ENCODE measurements around the gene LRRC45.
A peak's percentile ranks its signal among the peaks of the same experiment; 100 is the strongest.
"Not testable (repeated sequence)": the region's sequence is repeated elsewhere in the genome, so short reads cannot be mapped to it uniquely, and the experiment has no call there.

Gene LRRC45

DNA sequence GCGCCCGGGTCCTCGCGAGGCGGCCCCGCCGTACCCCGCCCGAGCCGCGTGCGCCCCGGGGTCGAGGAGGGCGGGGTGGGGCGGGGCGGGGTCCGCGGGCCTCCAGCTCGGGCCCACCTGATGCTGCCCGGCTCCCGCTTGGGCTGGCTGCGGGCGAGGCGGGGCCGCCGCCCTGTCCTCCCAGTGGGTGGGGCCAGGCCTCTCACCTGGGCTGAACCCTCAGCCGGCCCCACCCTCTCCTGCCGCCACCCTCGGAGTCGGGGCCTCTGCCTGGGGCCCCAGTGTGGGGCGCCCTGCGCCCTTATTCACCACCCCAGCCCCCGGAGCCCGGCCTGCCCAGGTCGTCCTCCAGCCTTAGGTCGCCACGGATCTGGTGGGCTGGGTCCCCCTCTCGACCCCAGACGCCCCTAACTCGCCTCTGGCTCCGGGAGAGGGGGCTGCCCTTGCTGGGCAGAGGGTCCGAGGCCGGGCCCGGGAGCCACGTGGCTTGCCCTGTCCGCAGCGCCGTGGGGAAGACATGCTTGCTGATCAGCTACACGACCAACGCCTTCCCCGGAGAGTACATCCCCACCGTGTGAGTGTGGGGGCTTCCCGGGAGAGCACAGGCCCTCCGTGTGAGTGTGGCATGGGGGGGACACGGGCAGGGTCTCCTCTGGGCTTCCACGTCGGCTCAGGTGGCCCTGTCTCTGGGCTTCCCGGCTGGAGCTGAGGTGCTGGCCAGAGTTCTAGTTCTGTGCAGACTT, 9.0 kb downstream of the LRRC45 start:
- DNase-seq = no peak

GRCh38 chr17:82033359-82034085, 10.4 kb downstream of the LRRC45 start:
- DNase-seq = no peak

DNA sequence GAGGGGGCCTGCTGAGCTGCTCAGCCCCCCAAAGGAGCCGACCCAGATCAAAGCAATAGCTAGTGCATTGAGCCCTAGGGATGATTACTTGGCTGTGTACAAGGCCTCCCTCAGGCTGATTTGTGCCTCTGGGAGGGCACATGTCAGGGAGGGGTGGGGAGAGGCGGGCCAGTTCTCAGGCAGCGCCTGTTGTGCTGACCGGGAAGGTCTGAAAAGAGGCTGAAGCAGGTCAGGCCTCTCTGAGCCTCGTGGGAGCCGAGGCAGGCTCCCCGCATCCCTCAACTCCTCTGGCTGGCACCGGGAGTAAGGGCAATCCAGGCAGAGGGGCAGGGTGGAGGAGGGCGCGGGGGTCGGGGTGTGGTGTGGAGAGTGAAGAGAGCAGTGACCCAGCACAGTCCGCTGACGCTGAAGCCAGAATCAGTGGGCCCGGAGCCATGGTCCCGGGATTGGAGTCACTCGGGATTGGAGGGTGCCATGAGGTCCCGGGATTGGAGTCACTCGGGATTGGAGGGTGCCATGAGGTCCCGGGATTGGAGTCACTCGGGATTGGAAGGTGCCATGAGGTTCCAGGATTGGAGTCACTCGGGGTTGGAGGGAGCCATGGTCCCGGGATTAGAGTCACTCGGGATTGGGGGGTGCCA, 11.4 kb downstream of the LRRC45 start:
- DNase-seq = no peak

DNA sequence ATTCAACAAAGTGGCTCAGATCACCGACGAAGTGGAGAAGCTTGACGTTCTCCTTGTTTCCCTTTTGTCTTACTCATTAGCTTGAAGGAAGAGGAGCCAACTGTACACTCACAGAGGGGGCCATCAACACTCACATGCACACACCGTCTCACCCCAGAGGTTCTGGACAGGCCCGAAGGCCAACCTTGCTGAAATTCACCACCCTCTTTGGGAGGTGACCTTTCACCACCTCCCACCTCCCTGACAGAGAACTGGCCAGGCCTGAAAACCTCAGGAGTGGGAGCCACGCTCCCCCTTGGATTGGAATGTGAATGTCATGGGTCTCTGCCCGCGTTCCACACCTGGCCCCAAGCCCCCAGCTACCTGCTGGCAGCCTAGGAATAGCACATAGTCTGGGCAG, 12.4 kb downstream of the LRRC45 start:
- DNase-seq = no peak

DNA sequence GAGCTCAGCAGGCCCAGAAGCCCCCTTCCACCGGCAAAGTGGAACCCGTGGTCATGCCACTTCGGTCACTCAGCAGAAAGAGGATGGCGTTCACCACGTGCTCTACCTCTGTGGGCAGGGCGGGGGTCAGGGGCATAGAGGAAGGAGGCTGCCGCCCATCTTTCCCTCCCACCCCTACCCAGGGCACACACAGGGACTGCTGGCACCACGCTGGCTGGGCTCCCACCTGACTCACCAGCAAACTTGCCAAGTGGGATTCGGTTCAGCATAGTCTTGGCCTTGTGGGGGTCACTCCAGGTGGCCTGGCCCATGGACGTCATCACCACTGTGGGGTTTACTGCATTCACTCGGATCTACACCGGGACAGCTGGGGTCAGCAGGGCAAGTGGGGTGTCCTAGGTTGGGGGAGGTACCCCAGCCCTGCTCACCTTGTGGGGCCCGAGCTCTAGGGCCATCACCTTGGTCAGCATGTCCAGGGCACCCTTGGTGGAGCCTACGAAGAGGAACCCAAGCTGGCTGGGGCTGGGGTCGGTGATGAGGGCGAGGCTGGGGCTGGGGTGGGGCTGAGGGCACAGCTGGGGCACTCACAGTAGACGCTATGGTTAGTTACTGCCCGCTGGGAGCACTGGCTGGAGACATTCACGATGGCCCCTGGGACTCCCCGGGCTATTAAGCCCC, 13.0 kb downstream of the LRRC45 start:
- DNase-seq = no peak

DNA sequence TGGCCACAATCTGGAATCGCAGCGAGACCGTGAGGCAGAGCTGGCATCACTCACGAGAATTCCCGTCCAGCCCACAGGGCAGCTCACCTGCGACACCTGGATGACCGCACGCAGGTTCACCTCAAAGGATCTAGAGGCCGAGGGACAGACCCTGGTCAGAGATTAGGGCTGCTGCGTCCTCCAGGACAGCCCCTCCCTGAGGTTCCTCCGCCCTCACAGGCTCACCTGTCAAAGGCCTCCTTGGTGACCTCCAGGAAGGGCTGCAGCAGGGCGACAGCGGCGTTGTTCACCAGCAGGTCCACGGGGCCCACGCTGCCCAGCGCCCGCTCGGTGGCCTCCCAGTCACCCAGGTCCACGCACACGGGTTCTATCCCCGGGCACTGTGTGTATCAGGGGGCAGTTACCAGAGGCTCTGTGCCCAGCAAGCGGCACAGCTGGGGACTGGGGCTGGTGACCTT, 13.6 kb downstream of the LRRC45 start:
- no peak for DNase-seq

DNA sequence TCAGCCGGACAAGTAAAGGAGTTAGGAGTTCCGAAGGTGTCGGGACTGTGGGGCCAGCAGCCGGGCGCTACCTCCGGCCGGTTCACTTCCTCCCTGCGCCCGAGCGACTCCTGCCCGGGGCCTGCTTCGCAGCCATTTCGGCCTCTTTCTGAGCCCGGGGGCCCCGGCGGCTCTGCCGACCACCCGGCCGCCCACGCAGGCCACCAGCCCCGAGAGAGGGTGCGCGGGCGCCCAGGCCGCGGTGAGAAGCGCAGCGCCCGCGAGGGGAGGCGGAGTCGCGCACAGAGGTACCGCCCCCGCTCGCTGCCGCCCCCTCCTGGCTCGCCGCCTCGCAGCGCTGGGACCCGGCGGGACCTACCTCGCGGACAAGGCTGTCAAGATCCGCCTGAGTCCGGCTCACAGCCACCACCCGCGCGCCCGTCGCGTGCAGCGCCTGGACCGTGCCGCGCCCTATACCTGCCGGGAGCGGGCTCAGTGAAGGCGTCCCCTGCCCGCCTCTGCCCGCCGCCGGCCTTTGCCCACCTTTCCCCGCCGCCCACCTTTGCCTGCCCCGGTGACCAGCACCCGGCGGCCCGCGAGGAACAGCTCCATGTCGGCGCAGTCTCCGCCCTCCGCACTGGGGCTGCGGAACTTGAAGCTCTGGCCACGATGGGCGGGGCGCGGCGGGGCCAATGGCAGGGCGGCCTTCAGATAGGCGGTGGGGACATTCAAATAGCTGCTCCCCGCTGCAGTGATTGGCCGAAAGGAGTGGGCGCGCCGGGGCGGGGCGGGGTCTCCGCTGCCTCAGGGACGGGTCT, 14.2 kb downstream of the LRRC45 start, which contains the start of gene DCXR:
Gene DCXR (minus strand): TSS at position 606 of the 797 bp plus-strand sequence. CDS start 15 bp downstream, at position 591.
- peak; percentile 63 to 99 (median 93) for DNase-seq

GRCh38 chr17:82037889-82038195, 14.7 kb downstream of the LRRC45 start:
- DNase-seq = no peak

DNA sequence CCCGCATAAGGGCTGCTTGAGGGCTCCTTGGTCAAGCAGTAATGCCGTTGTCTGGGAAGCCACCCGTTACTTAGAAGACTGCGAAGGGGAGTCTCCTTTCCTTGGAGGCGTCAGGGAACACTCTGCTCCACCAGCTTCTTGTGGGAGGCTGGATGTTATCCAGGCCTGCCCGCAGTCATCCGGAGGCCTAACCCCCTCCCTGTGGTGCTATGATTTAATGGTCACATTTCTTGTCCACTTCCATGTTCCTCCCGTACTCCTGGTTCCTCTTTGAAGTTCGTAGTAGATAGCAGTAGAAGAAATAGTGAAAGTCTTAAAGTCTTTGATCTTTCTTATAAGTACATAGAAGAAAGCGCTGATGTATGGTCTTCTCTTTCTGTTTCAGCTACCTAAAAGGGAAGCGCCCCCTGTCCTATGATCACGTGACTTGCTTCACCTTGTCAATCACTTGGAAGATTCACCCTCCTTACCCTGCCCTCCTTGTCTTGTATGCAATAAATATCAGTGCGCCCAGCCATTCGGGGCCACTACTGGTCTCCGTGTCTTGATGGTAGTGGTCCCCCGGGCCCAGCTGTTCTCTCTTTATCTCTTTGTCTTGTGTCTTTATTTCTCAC, 15.8 kb downstream of the LRRC45 start:
- not testable (repeated sequence) for DNase-seq

DNA sequence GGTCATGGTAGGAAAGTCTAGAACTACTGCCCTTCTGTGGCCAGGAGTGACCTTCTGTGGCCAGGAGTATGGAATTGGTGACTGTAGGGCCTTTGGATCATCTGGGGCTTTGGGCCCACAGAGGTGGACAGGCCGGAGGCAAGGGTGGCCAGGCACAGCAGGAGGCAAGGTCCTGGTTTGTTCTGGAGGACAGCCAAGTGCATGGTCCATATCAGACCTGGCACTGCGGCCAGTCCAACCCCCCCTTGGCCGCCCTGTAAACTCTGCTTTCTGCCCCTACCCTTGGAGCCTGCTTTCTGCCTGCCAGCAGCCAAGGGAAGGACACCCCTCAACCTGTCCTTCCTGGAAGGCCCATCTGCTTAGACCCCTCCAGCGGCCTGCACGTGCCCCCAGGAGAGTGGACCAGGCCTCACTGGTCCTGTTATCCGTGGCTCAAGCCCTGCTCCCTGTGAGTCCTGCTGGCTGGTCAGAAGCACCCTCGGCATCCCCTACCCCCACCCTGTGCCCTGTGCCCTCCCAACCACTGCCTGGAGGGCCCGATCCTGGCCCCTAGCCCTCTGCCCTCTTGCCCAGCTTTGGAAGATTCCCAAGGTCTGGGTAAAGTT, 16.7 kb downstream of the LRRC45 start:
- no peak for DNase-seq

DNA sequence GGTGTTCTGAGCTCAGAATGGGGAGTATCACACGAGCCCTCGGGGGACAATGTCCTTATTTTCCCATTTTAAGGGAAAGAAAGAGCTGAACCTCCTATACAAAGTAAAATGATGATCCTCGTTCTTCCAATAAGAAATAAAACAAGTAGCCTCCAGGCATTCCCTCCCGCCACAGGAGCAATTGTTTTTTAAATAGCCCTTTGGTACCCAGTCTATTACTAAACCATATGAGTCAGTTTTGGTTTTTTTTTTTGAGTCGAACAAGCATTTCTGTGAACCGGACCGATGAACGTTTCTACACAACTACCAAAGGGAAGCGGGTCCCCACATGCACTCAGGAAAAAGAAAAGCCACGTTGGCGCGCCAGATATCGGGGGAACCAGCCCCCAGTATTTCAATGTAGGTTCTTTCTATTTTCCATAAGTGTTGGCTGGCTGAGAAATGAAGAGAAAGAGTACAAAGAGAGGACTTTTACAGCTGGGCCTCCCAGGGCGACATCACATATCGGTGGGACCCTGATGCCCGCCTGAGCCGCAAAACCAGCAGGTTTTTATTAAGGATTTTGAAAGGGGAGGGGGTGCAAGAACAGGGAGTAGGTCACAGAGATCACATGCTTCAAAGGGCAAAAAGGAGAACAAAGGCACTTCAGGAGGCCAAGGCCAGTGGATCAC, 18.2 kb downstream of the LRRC45 start:
- no peak for DNase-seq

- DNase-seq = no peak
Observed at GRCh38 chr17:82042649-82043048, 19.5 kb downstream of the LRRC45 start.

DNA sequence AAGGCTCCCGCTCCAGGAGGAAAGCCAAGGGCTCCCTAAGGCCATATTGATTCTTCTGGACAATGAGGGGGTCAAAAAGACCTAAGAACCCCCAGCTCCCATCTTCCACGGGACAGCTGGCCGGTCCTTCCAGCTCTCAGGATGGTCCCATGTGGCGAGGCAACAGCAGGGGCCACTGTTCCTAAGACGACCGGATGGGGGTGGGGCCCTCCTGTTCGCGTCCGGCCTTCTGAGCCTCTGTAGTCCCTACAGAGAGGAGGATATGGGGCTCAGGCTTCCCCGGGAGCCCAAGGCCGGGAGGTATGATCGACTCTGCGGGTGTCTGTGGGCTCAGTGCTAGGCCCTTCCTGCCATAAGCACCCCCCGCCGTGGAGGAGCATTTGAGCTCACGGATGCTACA, 20.4 kb downstream of the LRRC45 start:
- no peak for DNase-seq

GRCh38 chr17:82045936-82046484, 22.9 kb downstream of the LRRC45 start:
- no peak for DNase-seq

DNA sequence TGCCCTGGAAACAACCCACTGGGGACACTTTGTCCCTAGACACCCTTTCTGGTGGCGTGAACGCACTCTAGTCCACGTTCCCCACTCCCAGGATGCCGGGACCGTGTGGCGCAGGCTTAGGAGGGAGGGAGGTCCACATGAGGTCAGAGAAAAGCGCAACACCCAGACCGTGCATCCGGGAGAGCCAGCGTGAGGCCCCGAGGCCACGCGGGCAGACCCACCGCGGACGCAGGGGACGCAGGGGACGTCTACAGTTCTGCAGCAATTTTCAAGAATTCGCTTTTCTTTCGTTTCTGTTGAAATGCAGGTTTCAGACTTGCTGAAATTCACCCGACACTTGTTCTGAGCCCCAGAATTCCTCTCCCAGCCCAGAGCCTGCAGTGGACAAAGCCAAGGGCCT, 23.8 kb downstream of the LRRC45 start:
- no peak for DNase-seq

- peak in 1 of 56 donors; percentile 32 for DNase-seq
Observed at GRCh38 chr17:82047379-82047778, 24.3 kb downstream of the LRRC45 start.

DNA sequence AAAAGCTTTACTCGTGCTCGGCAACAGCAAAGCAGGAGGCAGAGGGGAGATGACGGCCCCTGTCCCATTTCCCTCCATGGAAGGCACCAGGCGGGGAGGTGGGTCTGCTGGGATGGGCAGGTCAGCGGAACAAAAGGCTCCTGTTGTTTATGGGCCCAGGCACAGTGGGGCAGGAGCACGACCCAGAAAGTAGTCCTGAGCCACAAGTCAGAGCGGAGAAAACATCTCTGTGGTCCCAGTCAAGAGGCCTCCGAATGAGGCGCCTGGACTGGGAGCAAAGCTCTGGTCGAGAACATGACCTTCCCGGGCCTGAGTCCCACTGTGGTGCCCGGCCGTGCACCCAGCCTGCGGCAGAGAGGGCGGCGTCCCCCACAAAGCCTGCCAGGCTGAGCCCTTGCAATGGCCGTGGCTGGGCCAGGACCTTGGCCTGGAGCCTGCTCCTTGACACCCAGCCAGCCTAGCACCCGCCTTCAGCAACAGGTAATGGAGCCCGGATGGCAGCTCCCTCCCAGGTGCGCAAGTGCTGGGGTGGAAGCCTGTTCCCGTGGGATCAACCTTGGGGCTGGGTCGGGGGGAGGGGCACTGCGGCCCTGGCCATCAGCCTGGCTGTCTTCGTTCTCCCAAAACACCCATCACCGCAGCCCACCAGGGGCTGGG, 24.9 kb downstream of the LRRC45 start:
- DNase-seq = no peak

GRCh38 chr17:82048571-82048971, 25.5 kb downstream of the LRRC45 start:
- DNase-seq = no peak

- no peak for DNase-seq
Observed at GRCh38 chr17:82049106-82049505, 26.0 kb downstream of the LRRC45 start.
